Inflammatory macrophage treated with lipopolysaccharide for 4 hours (primary cell): ENCODE data around the gene GPC3.

ENCODE experiments used
- DNase-seq: peaks from one replicate; pipeline ENCODE4 v3.0.0-alpha.2; 2020

GPC3 gene

DNA sequence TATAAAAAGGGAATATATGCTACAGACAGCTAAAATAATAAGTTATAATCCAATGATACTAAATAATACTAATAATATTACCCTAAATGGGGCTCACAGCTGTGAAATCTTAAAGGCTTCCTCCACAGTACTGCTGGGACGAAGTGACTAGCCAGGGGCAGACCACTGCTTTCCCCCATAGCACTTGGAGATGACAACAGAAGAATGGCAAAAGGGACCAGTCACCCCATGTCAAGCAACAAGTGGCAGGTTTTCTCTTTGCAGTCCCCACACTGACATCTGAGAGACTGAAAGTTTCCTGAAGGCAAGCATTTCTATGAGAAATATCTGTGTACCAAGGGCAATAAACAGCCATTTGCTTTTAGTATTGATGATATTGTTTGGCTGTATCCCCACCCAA is 396.6 kb downstream of the GPC3 start:
- DNase-seq, result no peak

DNA sequence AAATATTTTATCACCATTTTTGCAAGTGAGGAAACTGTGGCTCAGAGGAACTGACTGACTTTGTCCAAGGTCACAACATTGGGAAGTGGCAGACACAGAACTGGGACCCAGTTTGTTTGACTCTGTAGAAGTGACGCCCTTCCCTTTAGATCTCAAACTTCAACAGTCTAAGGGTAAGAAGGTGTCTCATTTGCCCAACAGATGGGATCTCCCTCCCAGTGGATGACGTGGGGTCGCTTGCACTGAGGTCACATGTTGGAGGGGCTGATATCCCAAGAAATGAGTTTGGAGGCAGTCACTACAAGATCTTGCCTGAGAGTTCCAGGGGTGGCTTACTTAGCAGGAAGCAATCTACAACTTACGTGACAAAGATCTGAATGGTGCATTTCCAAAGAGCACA is 397.6 kb downstream of the GPC3 start:
- DNase-seq, result no peak

DNA sequence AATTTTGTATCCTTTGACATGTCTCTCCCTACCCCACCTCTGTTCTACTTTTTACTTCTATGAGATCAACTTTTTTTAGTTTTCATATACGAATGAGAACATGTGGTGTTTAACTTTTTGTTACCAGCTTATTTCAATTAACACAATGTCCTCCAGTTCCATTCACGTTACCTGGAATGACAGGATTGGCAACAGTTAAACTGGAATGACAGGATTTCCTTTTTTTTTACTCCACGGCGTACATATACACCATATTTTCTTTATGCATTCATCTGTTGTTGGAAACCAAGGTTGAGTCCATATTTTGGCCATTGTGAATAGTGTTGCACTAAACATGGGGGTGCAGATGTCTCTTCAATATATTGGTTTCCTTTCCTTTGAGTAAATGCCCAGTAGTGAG is 398.3 kb downstream of the GPC3 start:
- DNase-seq, result no peak

DNA sequence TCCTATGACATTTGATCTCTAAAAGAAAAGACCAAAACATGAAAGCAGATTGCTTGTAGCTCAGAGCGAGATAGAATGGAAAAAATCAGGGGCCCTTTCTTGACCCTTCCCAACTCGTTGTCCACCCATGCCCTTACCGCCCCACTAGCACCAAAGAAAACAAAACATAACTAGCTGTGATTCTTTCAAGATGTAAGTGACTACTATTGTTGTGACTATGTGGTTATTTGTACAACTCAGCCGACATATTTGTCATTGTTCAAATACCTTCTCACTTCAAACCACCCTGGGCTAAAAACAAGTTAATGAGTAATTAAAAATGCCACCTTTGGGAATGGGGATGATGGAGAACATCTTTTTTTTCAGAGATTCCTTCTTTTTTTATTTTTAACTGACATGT is 399.0 kb downstream of the GPC3 start:
- DNase-seq, result no peak

DNA sequence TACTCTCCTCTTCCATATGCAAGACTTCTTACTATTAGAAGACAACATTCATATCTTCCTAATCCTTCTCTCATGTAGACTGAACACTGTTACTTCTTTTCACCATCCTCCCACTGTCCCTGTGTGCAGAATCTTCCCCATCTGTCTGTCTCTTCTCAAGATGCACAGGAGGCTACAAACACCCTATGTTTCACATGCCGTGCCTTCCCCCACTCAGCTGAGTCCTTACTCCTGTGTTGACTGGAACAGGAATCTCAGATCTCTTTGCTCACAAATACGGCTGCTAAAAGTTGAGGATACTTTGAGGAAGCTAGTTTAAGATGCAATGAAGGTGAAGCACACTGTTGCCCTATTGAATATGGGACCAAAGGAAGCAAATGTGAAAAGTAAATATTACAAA is 401.6 kb downstream of the GPC3 start:
- no peak for DNase-seq

DNA sequence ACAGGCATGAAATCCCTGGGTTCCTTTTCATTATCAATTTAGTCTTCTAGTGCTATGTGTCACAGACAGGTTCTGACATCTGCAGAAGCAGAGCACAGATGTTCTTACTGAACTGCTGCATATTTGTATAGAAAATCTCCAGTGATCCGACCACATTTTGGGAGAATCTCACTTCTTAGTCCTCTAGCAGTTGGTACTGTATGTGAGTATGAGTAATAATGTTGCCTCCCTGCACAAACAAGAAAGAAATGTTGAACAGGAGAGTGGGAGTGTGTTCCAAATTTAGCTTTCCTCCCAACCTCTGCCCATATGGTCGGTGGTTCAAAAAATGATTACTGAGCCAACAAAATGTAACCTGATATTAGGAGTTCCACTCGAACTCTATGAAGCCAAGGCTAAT is 404.8 kb downstream of the GPC3 start:
- DNase-seq, result no peak

DNA sequence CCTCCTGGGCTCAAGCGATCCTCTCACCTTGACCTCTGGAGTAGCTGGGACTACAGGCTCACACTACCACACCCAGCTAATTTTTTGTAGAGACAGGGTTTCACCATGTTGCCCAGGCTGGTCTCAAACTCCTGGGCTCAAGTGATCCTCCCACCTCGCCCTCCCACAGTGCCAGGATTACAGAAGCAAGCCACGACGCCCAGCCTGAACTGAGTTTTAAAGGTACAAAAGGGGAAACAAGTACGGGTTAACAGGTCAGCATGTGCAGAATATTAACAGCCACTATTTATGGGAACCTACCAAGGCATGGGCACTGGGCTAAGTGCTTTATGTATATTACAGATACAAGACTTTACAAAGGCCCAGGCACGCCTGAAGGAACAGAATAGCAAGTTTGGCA is 405.8 kb downstream of the GPC3 start:
- DNase-seq, result peak; percentile 15

DNA sequence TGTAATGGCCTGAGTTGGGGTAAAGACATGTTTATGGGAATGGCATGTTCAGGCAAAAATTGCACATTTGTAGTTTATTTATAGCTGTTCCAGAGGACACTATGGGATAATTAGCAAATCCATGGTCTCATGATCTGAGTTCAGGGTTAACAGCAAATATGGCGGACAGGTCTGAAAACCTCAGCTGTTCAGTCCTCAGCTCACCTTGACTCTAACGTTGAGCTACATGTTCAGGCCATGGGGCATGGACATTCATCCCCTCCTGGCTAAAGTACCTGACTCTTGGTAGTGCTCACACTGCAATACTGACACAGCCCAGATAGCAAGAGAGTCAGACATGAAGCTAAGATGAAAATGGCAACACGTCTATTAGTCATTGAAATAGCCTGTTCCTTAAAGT is 408.5 kb downstream of the GPC3 start:
- no peak for DNase-seq

DNA sequence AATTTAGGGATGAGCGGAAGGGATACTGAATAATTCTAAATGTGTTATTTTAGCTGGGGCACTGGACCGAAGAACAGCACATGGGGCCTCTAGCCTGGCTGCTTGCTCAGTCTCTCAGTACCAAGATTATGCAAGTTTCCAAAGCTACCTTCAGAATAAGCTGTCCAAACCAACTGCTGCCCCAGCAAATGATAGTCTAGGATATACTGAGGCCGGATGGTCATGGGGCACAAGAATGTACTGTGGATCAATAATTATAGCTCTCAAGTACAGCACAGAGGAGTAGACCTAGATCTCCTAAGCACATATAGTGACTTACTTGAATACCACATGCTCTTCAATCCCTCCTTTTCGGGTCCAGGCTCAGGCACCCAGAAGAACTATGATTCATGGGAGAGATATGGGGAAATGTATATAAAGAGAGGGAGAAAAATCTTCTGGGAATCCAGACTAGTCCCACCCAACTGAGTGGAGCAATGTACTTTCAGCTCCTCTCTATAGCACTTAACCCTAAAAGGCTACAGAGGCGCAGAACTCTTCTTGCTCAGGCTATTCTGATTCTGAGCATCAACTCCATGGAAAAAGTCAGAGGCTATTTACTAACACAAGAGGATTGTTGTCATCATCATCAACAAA is 409.8 kb downstream of the GPC3 start:
- no peak for DNase-seq

DNA sequence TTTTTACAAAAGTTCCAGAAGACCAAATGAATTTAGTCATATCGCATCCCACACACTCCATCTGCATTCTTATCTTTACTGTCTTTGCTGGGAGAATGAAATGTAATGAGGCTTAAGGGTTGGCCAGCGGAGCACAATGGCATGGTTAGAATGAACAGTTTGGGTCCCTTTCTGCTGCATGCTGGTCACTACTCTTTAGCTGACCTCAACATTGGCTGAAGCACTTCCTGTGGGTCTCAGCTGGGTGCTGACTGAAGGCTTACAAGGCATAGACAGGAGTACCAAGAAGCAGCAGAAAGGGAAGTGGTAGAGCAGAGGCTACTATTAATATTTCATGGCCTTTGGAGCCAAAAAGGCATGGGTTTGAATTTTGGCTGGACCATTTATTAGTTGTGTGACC is 410.7 kb downstream of the GPC3 start:
- DNase-seq, result no peak

DNA sequence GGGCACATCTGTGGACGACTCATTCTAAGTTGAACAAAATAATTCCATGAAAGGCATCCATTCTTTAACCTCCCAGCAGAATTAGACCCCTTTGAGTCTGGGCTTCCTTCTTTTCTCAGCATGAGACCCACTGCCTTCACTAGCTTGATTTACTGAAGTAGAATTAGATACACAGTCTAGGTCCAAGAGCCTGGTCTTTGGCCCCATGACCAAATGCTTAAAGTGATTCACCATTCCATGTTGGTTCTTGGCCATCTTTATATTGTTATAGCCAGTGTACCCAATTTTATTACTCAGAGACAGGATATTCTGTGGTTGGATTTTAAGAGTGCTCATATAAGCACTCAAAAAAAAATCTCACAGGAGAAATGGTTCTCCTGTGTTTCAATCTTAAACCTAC is 414.8 kb downstream of the GPC3 start:
- no peak for DNase-seq

DNA sequence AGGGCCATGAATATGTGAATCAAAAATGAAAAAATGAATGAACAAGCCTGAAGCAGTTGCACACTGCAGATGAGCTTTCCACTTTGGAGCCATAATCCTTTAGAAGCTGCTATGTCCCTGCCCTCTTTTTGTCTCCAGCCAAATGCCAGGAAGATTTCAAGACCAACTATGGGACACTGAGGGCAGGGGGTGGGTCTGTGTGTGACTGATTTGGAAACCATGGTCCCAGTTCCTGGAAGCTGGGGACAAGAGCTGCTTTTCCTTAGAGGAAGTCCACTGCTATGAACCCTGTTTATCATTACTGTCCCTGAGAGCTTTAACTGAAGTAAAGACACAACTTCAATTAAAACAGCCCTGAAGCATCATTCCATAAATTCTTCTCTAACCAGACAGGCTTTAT is 416.2 kb downstream of the GPC3 start:
- DNase-seq, result no peak

DNA sequence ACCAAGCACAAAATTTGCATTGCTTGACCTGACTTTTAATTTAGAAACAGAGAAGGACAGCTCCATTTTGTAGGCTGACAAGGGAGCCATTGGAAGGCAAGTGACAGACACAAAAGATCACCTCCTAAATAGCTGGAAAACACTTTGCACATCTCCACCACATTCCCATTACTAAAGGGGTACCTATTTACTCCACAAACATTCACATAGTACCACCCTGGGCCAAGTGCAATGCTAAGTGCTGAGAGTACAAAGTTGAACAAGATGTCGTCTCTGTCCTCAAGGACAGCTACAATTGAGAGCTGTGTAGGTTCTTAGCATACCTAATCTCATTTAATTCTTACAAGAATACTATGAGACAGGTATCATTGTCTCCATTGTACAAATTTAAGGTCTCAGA is 417.3 kb downstream of the GPC3 start:
- no peak for DNase-seq

DNA sequence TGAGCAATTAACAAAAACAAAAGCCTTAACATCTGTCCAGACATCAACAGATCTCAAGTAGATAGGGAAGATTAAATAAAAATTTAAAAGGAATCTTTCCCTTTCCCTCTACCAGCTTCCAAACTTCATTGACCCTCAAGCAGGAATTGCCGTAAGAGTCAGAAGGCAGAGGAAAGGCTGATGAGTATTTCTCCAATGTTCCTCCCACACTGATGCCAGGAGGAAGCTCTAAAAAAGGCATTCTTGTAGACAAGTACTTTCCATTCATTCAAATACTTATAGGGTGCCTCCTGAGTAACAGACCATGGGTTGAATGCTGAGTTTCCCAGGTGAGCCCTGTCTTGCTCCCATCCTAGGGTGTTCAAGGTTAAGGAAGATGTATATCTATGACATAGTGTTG is 418.5 kb downstream of the GPC3 start:
- DNase-seq, result peak; percentile 25

DNA sequence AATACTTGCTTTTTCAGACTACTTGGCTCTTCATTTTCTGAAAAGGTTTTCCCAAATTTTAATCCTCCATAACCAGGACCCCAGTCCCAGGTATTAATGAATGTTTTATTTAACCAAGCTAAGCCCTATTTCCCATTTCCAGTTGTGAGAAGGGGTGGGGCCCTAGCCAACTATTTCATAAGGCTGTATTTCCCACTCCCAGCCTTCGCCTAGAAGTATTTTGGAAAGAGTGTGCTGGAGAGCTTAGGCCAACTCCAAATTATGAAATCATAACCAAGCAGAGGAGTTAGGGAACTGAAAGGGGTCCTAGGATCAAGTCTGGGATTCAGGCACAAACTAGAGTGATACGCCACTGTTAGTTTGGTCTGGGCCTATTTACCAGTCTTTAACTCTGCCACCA is 421.7 kb downstream of the GPC3 start:
- DNase-seq, result peak; percentile 40

DNA sequence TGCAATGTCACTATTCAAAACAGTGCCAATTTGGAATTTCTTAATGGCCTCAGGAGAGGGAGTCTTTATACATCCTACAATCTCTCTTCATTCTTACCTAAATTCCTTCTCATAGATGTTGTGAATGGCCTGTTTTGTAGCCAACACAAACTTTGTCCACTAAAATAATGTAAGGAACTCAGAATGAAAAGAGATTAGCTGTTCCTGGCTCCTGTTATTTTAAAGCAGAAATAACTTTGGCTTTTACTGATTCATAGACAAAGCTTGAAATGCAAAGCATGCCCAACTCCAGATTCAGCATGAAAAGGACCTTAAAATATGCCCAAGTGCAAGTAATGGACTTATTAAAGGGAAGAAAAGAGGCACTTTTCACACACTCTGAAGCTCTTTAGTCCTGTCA is 424.1 kb downstream of the GPC3 start:
- no peak for DNase-seq

DNA sequence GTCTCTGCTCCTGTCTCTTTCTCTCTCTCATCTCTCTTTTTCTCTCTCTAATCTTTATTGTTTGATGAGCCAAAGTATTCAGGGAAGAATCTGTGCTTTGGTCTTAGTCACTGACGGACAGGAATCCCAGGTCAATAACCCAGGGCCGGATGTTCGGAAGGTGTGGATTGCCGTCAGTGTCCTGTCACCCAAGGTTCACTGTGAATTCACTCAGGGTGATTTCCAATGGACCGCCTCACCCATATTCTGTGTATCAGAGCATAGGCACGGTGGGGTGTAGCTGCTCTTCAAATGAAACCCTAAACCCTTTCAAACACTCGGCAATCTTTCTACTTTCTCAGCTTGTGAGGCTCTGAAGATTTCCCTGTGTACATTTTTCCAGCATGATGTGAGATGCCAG is 425.5 kb downstream of the GPC3 start:
- no peak for DNase-seq

DNA sequence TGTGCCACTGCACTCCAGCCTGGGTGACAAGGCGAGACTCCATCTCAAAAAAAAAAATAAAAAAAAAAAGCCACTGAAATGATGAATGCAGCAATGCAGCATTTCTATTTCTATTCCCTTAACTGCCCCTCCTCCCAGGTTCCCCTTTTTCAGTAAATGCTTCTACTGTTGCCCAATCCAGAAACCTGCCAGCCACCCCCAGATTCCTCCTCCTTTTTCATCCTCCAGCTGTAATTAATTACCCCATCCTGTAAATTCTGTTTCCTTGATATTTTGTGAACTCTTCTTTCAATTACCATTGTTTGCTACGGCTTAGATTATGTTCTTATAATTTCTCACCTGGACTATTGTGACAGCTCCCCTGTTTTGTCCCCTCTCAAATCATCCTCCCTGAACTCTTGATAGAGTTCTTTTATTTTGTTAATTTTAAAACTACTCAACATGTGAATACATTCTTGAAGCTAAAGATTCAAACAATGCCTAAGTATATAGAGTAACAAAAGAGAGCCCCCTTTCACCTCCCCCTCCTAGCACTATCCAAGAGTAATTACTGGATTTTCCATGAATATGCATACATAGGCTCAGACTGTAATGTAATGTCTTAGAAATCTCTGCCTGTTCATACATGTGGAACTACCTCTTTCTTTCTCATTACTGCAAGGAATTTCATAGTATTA is 429.5 kb downstream of the GPC3 start:
- DNase-seq, result peak; percentile 81

DNA sequence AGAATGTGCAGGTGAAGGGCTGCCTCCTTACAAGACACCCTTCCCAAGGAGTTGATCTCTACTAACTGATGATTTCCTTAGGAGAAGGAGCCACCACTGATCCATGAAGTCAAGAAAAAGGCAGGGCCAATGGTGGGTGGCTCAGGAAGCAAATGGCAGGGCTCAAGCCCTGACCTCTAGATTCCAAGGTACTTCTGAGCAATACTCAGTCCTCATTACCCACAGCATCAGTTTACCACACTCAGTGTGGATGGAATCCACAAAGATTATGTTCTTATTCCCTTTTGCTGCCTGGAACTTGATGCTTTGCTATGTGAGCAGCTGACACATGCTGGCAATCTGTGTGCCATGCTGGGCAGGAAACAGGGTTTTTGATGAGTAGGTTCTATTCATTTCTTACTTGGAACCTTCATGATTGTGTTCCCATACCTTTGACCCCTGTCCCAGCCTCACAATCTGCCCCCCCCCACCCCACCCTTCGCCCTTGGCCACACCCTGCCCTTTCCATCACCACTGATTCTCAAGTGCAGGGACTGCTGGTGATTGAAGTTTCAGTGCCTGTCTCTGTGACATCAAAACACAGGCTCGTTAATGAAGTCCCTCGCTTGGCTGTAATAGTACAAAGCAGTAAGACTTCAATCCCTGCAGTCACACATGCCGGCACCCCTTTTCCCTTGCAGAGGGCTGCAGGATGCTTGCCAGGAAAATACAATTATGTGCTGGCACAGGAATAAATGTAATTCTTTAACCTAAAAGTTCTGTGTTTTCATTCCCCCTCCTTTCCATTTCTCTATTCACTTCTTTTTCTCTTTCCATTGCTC is 434.5 kb downstream of the GPC3 start:
- DNase-seq, result no peak

DNA sequence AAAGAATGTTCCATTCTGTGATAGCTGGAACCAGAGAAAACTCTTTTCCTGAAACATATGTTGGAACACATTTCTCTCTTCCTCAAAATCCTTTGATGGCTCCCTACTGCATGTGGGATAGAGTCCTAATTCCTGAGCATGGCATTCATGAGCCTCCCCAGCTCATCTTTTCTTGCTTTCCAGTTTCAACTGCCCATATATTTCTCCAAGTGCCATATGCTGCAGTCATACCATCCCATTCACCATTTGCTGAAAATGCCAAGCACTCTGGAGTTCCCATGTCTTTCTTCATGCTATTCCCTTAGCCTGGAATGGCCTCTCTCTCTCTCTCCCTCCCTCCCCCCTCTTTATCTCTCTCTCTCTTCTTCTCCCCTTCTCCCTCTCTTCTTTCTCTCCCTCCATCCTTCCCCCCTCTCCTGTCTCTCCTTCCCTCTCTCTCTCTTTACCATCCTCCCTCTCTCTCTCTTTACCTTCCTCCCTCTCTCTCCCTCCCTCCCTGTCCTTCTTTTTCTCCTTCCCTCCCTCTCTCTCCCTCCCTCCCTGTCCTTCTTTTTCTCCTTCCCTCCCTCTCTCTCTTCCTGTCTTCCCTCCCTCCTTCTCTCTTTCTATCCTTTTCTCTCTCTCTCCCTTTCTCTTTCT is 436.0 kb downstream of the GPC3 start:
- no peak for DNase-seq

DNA sequence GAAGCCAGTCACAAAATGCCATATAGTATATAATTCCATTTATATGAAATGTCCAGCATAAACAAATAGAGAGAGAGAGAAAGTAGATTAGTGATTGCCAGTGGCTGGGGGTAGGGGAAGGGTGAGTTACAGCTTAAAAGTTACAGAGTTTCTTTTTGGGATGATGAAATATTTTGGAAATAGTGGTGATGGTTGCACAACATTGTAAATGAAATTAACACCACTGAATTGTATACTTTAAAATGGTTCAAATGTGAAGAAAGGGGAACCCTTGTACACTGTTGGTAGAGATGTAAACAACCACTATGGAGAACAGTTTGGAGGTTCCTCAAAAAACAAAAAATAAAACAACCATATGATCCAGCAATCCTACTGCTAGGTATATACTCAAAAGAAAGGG is 439.0 kb downstream of the GPC3 start:
- DNase-seq, result peak; percentile 76

DNA sequence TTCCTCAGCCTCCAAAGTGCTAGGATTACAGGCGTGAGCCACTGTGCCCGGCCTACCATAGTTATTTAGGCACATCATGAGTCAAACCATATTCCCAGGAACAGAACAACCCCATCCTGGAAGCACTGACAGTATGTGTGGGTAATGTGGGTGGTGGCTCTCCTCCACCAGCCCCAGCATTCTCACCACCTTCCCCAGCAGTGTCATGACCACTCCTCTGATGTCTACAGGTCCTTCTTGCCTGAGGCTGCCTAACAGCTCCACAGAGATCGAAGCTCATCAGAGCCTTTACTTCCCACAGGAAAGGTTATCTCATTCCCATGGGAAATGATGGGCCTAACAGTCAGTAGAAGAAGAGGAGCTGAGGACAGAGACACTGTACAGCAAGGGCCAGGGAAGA is 440.6 kb downstream of the GPC3 start:
- no peak for DNase-seq

DNA sequence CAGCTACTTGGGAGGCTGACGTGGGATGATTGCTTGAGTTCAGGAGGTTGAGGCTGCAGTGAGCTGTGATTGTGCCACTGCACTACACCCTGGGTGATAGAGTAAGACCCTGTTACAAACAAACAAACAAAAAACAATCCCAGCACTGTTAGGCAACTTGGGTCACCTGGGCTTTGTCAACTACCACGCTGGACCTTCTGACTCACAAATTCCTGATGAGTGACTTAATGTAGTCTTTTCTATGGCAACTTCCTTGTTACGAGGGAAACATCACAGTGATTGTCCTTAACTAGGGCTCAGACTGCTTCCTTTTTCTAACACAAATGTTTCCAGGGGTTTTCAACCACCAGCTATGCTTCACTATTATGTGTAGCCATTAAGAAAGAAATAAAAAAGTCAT is 441.3 kb downstream of the GPC3 start:
- DNase-seq, result peak; percentile 89

DNA sequence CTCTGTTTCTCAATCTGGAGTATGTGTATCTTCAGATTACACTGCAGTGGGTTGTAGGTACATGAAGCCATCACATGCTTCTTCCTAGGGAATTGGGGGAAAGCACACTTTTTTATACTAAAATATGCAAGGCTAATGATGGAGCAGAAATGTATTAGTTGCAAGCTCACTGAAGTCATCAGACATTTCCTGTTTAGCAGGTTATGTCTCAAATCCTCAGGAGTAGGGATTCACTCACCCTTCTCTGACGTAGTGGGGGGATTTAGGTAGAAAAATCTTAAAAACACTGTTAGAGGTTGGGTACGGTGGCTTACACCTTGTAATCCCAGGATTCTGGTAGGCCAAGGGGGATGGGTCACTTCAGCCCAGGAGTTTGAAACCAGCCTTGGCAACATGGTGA is 441.7 kb downstream of the GPC3 start:
- no peak for DNase-seq
